GM12878 (cell line): ENCODE results near the gene C1orf74. TPM values are rescaled to one million over a fixed set of nuclear protein-coding genes. Genes with fewer than 3 reads are reported as not detected.

Source experiments
- ATAC-seq: fragments of 200-7000 bp; cut with Tn5 transposase; 3 replicates; pipeline ENCODE4 v1.9.1; 2020; ENCODE audit warnings: mild to moderate bottlenecking, moderate library complexity
- BruUV-seq: library from RNA; stranded (reverse); fragments of 400-500 nt; replicated peaks from 2 replicates; lab custom pipeline; 2021; lab: Mats Ljungman, UMichigan
- CTCF ChIA-PET: fragments of 300-600 bp; sonication (Branson Sonifier 250); formaldehyde crosslinking; extraction: SDS; loops from one replicate; lab custom pipeline; 2021; ENCODE audit warnings: inconsistent platforms; lab: Yijun Ruan, JAX
- POLR2A ChIA-PET: fragments of 350-600 bp; formaldehyde crosslinking; extraction: SDS; loops from one replicate; lab custom pipeline; 2021; ENCODE audit warnings: inconsistent platforms; lab: Charles Lee
- RAD21 ChIA-PET: fragments of 300-600 bp; sonication (Branson Sonifier 250); formaldehyde crosslinking; loops from one replicate; lab custom pipeline; 2023; ENCODE audit warnings: antibody characterized with exemption; ENCODE audit not compliant: unreplicated experiment; lab: Charles Lee
- SMC1A ChIA-PET: fragments of 300-600 bp; sonication (Branson Sonifier 250); formaldehyde crosslinking; loops from one replicate; lab custom pipeline; 2023; ENCODE audit not compliant: unreplicated experiment, uncharacterized antibody; lab: Charles Lee
- DNase-seq: peaks from one replicate; pipeline ENCODE4 v3.0.0-alpha.2; 2011; ENCODE audit warnings: low read depth, low spot score
- FAIRE-seq: peaks from 3 replicates; lab custom pipeline; 2011; peaks lifted over from hg19 to GRCh38; lab: Jason Lieb, UNC
- H2AFZ ChIP-seq: 2 replicates; pipeline ENCODE4 v1.6.0; 2011; ENCODE audit warnings: low read depth, low read length, control low read depth; ENCODE audit not compliant: control insufficient read depth
- H3K27ac ChIP-seq: 2 replicates; pipeline ENCODE4 v1.5.1; 2011; ENCODE audit warnings: control low read depth; ENCODE audit not compliant: control insufficient read depth, insufficient read depth
- H3K27me3 ChIP-seq, 2 experiments: replicated peaks in 1 of 2; 2 replicates each; pipeline versions ENCODE4 v1.6.0 to v1.6.1; 2011; ENCODE audit warnings: low read length in 1 of 2; ENCODE audit not compliant: control insufficient read depth in 2 of 2, insufficient read depth in 2 of 2
- H3K36me3 ChIP-seq, 2 experiments: 2 replicates each; pipeline ENCODE4 v1.5.1; 2011; ENCODE audit warnings: low read length in 1 of 2; ENCODE audit not compliant: control insufficient read depth in 2 of 2, insufficient read depth in 2 of 2
- H3K4me1 ChIP-seq: 2 replicates; pipeline ENCODE4 v1.6.1; 2011; ENCODE audit warnings: mild to moderate bottlenecking, low read length, moderate library complexity, mixed read lengths; ENCODE audit not compliant: control insufficient read depth, insufficient read depth
- H3K4me2 ChIP-seq: 2 replicates; pipeline ENCODE4 v1.6.0; 2011; ENCODE audit warnings: control low read depth; ENCODE audit not compliant: control insufficient read depth, insufficient read depth
- H3K4me3 ChIP-seq: fragments of 200-600 bp; sonication (generic); 2 replicates; pipeline ENCODE4 v1.5.1; 2016
- H3K79me2 ChIP-seq: 2 replicates; pipeline ENCODE4 v1.6.0; 2011; ENCODE audit warnings: low read length; ENCODE audit not compliant: control insufficient read depth, insufficient read depth
- H3K9ac ChIP-seq: 2 replicates; pipeline ENCODE4 v1.8.0; 2011; ENCODE audit warnings: low read length, control low read depth, mixed read lengths; ENCODE audit not compliant: control insufficient read depth, insufficient read depth
- H3K9me3 ChIP-seq: replicated peaks from 3 replicates; pipeline ENCODE4 v1.5.1; 2011; ENCODE audit warnings: mild to moderate bottlenecking, low read length; ENCODE audit not compliant: control insufficient read depth, insufficient read depth
- H4K20me1 ChIP-seq: 2 replicates; pipeline ENCODE4 v1.6.0; 2011; ENCODE audit not compliant: control insufficient read depth, insufficient read depth
- ATF2 ChIP-seq: IDR thresholded peaks from 2 replicates; pipeline ENCODE4 v1.6.1; 2012; ENCODE audit warnings: low read length, inconsistent platforms
- BRCA1 ChIP-seq: IDR thresholded peaks from 2 replicates; pipeline ENCODE4 v1.6.1; 2011; ENCODE audit warnings: low read depth, low read length, improper control_type of control experiment
- CREM ChIP-seq: IDR thresholded peaks from 2 replicates; pipeline ENCODE4 v1.6.1; 2014; ENCODE audit warnings: antibody characterized with exemption, low read depth
- JUNB ChIP-seq: IDR thresholded peaks from 2 replicates; pipeline ENCODE4 v1.6.1; 2016; ENCODE audit warnings: antibody characterized with exemption, mild to moderate bottlenecking
- NRF1 ChIP-seq: conservative IDR thresholded peaks from 2 replicates; pipeline ENCODE4 v1.6.1; 2011; ENCODE audit warnings: mild to moderate bottlenecking, low read depth, low read length, improper control_type of control experiment
- WGBS: methylation state at CpG from one replicate; pipeline ENCODE4 v1.1.6; 2016; ENCODE audit warnings: low lambda C conversion rate; ENCODE audit not compliant: insufficient replicate concordance, insufficient coverage; ENCODE audit errors: missing lambda C conversion rate; 5-methylcytosine and 5-hydroxymethylcytosine counted together
- in situ Hi-C: fragments of 300-500 bp; cut with MboI; formaldehyde crosslinking; loops from 9 replicates; pipeline ENCODE4 v1.14.3; 2018; ENCODE audit warnings: mixed read lengths
- intact Hi-C: fragments of 100-400 bp; cut with micrococcal nuclease; formaldehyde crosslinking; loops from one replicate; pipeline ENCODE4 v1.14.2; 2022; ENCODE audit not compliant: unreplicated experiment
- polyA plus RNA-seq, 11 experiments: library from polyadenylated mRNA; depleted of rRNA in 4 of 11; unstranded in 6 of 11; stranded (reverse) in 5 of 11; fragments of >200 nt; fragmentation: Nextera tagmentation in 4 of 11; fragmentation: Illumina TruSeq in 1 of 11; extraction: Ambion mirVana in 4 of 11; extraction: Trizol in 1 of 11; gene quantifications; 1 replicate in 1 of 11; 2 replicates in 10 of 11; pipeline versions ENCODE4 v1.2.1 to v1.2.3, GENCODE V29; 2011 to 2016; ENCODE audit warnings: inconsistent platforms in 2 of 11, missing spikeins in 2 of 11, low read depth in 1 of 11
- total RNA-seq, 4 experiments: library from RNA; depleted of rRNA in 3 of 4; stranded (reverse); fragments of >200 nt in 3 of 4; fragmentation: Illumina TruSeq in 1 of 4; extraction: Trizol in 1 of 4; gene quantifications; 2 replicates each; pipeline versions ENCODE4 v1.2.1 to v1.2.3, GENCODE V29; 2013 to 2021

The C1orf74 gene
- total and polyA plus RNA-seq, 10 of the 15 experiments (the other 5 are each of a cell fraction or from before 2014, with no cell fraction given) = 3.1 to 5.5 (median 3.6) TPM

- no peak overlapping the region for H3K27ac ChIP-seq
- H3K79me2 ChIP-seq = no peaks in the 10 kb centered on the region
- no peaks in the 10 kb centered on the region; a peak in 1 of 4 replicates for H3K27me3 ChIP-seq
- H3K9me3 ChIP-seq = no peaks in the 10 kb centered on the region
- H2AFZ ChIP-seq = no peak overlapping the region
- POLR2A ChIA-PET = no interaction called here
- CTCF ChIA-PET = interaction anchor here (1.0 to 7.4 kb wide), 10 partner anchors 7 to 586 kb away, joined by 3 to 78 read pairs (median 28); partner anchors contain the start of genes C1orf74, IRF6 and TRAF3IP3
- DNase-seq (no peak), ATAC-seq (no peak), FAIRE-seq (no peak)
- no TSS peak for BruUV-seq
- H3K9ac ChIP-seq = no peak overlapping the region
- intact Hi-C loops = loop anchor here (10.0 kb wide), 1 partner anchor 246 kb away; no protein-coding TSS in a partner anchor
- no peaks in the 10 kb centered on the region for H3K36me3 ChIP-seq
- 41% methylated on average over 4 of the region's 4 CpGs for WGBS
- SMC1A ChIA-PET = interaction anchor here (1.0 to 1.8 kb wide), 3 partner anchors 34 to 73 kb away, joined by 3 to 4 read pairs (median 3); no protein-coding TSS in a partner anchor
- no peak overlapping the region for H3K4me3 ChIP-seq
- TF ChIP-seq BRCA1 (no peak), JUNB (no peak), ATF2 (no peak), CREM (no peak), NRF1 (no peak)
- TF ChIP-seq, all 136 proteins: peak for 0
- H3K4me1 ChIP-seq = no peaks in the 10 kb centered on the region
- RAD21 ChIA-PET = interaction anchor here (1.0 to 1.2 kb wide), 3 partner anchors 33 to 61 kb away, joined by 3 to 5 read pairs (median 4); no protein-coding TSS in a partner anchor
- no peak overlapping the region for H3K4me2 ChIP-seq
- in situ Hi-C loops = no loop called here
- H4K20me1 ChIP-seq = no peaks in the 10 kb centered on the region
These were observed 36.6 kb upstream of the C1orf74 start for GRCh38 chr1:209820986-209821385.
